ENCODE results near the gene APBA2. TPM values are rescaled to one million over a fixed set of nuclear protein-coding genes. Genes with fewer than 3 reads are reported as not detected.
"Not testable (repeated sequence)": the region's sequence is repeated elsewhere in the genome, so short reads cannot be mapped to it uniquely, and the experiment has no call there.

The APBA2 gene
- total RNA-seq: 1 to 10 TPM; 3.3 to 5.4 (median 4.5) TPM

- Histone ChIP-seq H3K4me3 (peak within 1 kb of the TSS; percentile 25 to 59 (median 36)), H3K36me3 (no peaks in the 10 kb centered on the region), H3K27ac (peak within 1 kb of the TSS in 1 of 4 donors; percentile 25), H3K9me3 (no peaks in the 10 kb centered on the region), H3K27me3 (peaks cover 0 to 19% of the 10 kb centered on the region in 2 donors), H3K4me1 (peaks cover 0 to 19% (median 0%) of the 10 kb centered on the region in 4 donors)
- WGBS, 2 donors: 1 to 2% methylated on average over 13 to 29 of the region's 109 CpGs
- TF ChIP-seq EP300 (IDR thresholded peaks at IDR 0.05): no peak
- no peak for TF ChIP-seq POLR2A (IDR thresholded peaks at IDR 0.05)
- no peak for TF ChIP-seq CTCF (IDR thresholded peaks at IDR 0.05)
- no peak for DNase-seq (ENCODE audit: low spot score in 2 of 2)
Measured at GRCh38 chr15:28885630-28886430, at the start of gene APBA2. APBA2 (plus strand) TSS chr15:28885974; CDS start chr15:29053885, 167,911 bp downstream.

- H3K36me3 ChIP-seq; DNase-seq (ENCODE audit: low spot score in 2 of 2); H3K9me3 ChIP-seq; H3K4me3 ChIP-seq; H3K27ac ChIP-seq; H3K4me1 ChIP-seq; H3K27me3 ChIP-seq: not testable (repeated sequence)
- WGBS, 2 donors: 83% methylated on average over 5 of the region's 9 CpGs; no CpG with 5 or more reads in 1 of the 2 donors
Measured at GRCh38 chr15:28840285-28840684, 45.5 kb upstream of the APBA2 start.

GRCh38 chr15:28842210-28842609, 43.6 kb upstream of the APBA2 start:
- H3K27ac ChIP-seq; H3K27me3 ChIP-seq; H3K4me1 ChIP-seq; H3K36me3 ChIP-seq; H3K4me3 ChIP-seq; DNase-seq (ENCODE audit: low spot score in 2 of 2); H3K9me3 ChIP-seq: not testable (repeated sequence)
- WGBS, 2 donors: 77 to 79% methylated on average over 11 of the region's 11 CpGs

- H3K27ac ChIP-seq; H3K27me3 ChIP-seq; H3K4me1 ChIP-seq; H3K36me3 ChIP-seq; DNase-seq (ENCODE audit: low spot score in 2 of 2); H3K4me3 ChIP-seq; H3K9me3 ChIP-seq: not testable (repeated sequence)
- WGBS, 2 donors: 93% methylated on average over 12 of the region's 12 CpGs
Measured at GRCh38 chr15:28843520-28843919, 42.3 kb upstream of the APBA2 start.

GRCh38 chr15:28844147-28844546, 41.6 kb upstream of the APBA2 start:
- H3K27ac ChIP-seq; H3K27me3 ChIP-seq; H3K4me3 ChIP-seq; H3K9me3 ChIP-seq; H3K4me1 ChIP-seq; H3K36me3 ChIP-seq; DNase-seq (ENCODE audit: low spot score in 2 of 2): not testable (repeated sequence)
- 64 to 86% methylated on average over 7 to 14 of the region's 14 CpGs for WGBS, 2 donors

GRCh38 chr15:28847247-28847646, 38.5 kb upstream of the APBA2 start:
- 39 to 70% methylated on average over 2 to 5 of the region's 5 CpGs for WGBS, 2 donors
- H3K36me3 ChIP-seq; H3K4me1 ChIP-seq; H3K27ac ChIP-seq; H3K27me3 ChIP-seq; H3K9me3 ChIP-seq; DNase-seq (ENCODE audit: low spot score in 2 of 2); H3K4me3 ChIP-seq: not testable (repeated sequence)

- 94% methylated on average over 8 to 9 of the region's 9 CpGs for WGBS, 2 donors
- not testable (repeated sequence) for DNase-seq (ENCODE audit: low spot score in 2 of 2); H3K4me1 ChIP-seq; H3K27ac ChIP-seq; H3K9me3 ChIP-seq; H3K27me3 ChIP-seq; H3K36me3 ChIP-seq; H3K4me3 ChIP-seq
Measured at GRCh38 chr15:28847959-28848358, 37.8 kb upstream of the APBA2 start.

GRCh38 chr15:28848521-28848920, 37.3 kb upstream of the APBA2 start, which contains the start of gene GOLGA6L7:
GOLGA6L7 (minus strand) TSS chr15:28848644; CDS start chr15:28848549, 95 bp downstream.
- H3K9me3 ChIP-seq; H3K27me3 ChIP-seq; H3K4me1 ChIP-seq; H3K36me3 ChIP-seq; H3K27ac ChIP-seq; H3K4me3 ChIP-seq; DNase-seq (ENCODE audit: low spot score in 2 of 2): not testable (repeated sequence)
- WGBS, 2 donors: 91 to 96% methylated on average over 13 of the region's 13 CpGs

- WGBS, 2 donors: 89 to 93% methylated on average over 9 to 10 of the region's 17 CpGs
- not testable (repeated sequence) for DNase-seq (ENCODE audit: low spot score in 2 of 2); H3K27me3 ChIP-seq; H3K9me3 ChIP-seq; H3K4me1 ChIP-seq; H3K4me3 ChIP-seq; H3K27ac ChIP-seq; H3K36me3 ChIP-seq
Measured at GRCh38 chr15:28849271-28849670, 36.5 kb upstream of the APBA2 start.

- H3K4me1 ChIP-seq; H3K27me3 ChIP-seq; H3K36me3 ChIP-seq; DNase-seq (ENCODE audit: low spot score in 2 of 2); H3K4me3 ChIP-seq; H3K9me3 ChIP-seq; H3K27ac ChIP-seq: not testable (repeated sequence)
- WGBS, 2 donors: 97 to 99% methylated on average over 17 to 19 of the region's 31 CpGs
Measured at GRCh38 chr15:28849766-28850165, 36.0 kb upstream of the APBA2 start.

GRCh38 chr15:28853654-28854053, 32.1 kb upstream of the APBA2 start:
- not testable (repeated sequence) for H3K4me3 ChIP-seq; H3K27ac ChIP-seq; DNase-seq (ENCODE audit: low spot score in 2 of 2); H3K9me3 ChIP-seq; H3K36me3 ChIP-seq; H3K4me1 ChIP-seq; H3K27me3 ChIP-seq
- 33 to 43% methylated on average over 5 of the region's 5 CpGs for WGBS, 2 donors

- 67 to 79% methylated on average over 2 of the region's 2 CpGs for WGBS, 2 donors
- not testable (repeated sequence) for H3K36me3 ChIP-seq; DNase-seq (ENCODE audit: low spot score in 2 of 2); H3K9me3 ChIP-seq; H3K27me3 ChIP-seq; H3K27ac ChIP-seq; H3K4me1 ChIP-seq; H3K4me3 ChIP-seq
Measured at GRCh38 chr15:28854578-28854977, 31.2 kb upstream of the APBA2 start.

All from tibial nerve (tissue), 4 donors.